ENCODE results near the gene HAL. TPM values are rescaled to one million over a fixed set of nuclear protein-coding genes. Genes with fewer than 3 reads are reported as not detected.

The HAL gene
- total and polyA plus RNA-seq, 2 of the 8 experiments (the other 6 are each of a cell fraction or from before 2014, with no cell fraction given) = 0.12 to 0.17 TPM

- TF ChIP-seq BACH1 (IDR thresholded peaks at IDR 0.05; ENCODE audit: low read length) (no peak), RAD21 (IDR thresholded peaks at IDR 0.05 in 1 of 2, conservative IDR thresholded peaks at IDR 0.05 in 1 of 2; ENCODE audit: low read depth in 2 of 2, low read length in 2 of 2) (no peak; a peak in 1 of 4 replicates), ASH2L (IDR thresholded peaks at IDR 0.05; ENCODE audit: low read length) (no peak), SUZ12 (IDR thresholded peaks at IDR 0.05; ENCODE audit: low read length) (peak; percentile 35; the same call in 1 of the 2 replicates), POU5F1 (IDR thresholded peaks at IDR 0.05; ENCODE audit: low read depth, low read length) (no peak), RBBP5 (IDR thresholded peaks at IDR 0.05; ENCODE audit: borderline replicate concordance, low read depth, low read length) (no peak), SP1 (IDR thresholded peaks at IDR 0.05; ENCODE audit: low read depth, low read length) (no peak), KDM5A (IDR thresholded peaks at IDR 0.05; ENCODE audit: low read length) (no peak), E2F6 (IDR thresholded peaks at IDR 0.05) (peak; percentile 58; the same call in 1 of the 2 replicates), EP300 (IDR thresholded peaks at IDR 0.05; ENCODE audit: borderline replicate concordance in 1 of 2, low read depth in 2 of 2, low read length in 2 of 2) (no peak), TBP (IDR thresholded peaks at IDR 0.05; ENCODE audit: low read depth, low read length) (0 out of 2 replicates have a peak, but pooled peaks have one; percentile 10), GTF2F1 (IDR thresholded peaks at IDR 0.05; ENCODE audit: borderline replicate concordance, low read depth, low read length) (no peak), TCF12 (IDR thresholded peaks at IDR 0.05; ENCODE audit: low read depth, low read length) (no peak), RNF2 (IDR thresholded peaks at IDR 0.05; ENCODE audit: borderline replicate concordance, low read depth, low read length, missing control alignments, poor library complexity, severe bottlenecking) (no peak), RFX5 (IDR thresholded peaks at IDR 0.05; ENCODE audit: borderline replicate concordance, low read depth, low read length) (no peak), JUND (IDR thresholded peaks at IDR 0.05; ENCODE audit: low read length) (no peak), HDAC6 (IDR thresholded peaks at IDR 0.05; ENCODE audit: low read depth, low read length) (no peak)
These were observed 52.8 kb downstream of the HAL start, which contains the start of gene AMDHD1 (continued) for GRCh38 chr12:95943330-95943842.
